GM23338 (cell line): ENCODE results near the gene RCBTB2.

Source experiments
- POLR2AphosphoS5 ChIP-seq: IDR thresholded peaks from 2 replicates; pipeline ENCODE4 v1.6.1; 2016; ENCODE audit warnings: antibody characterized with exemption, low read depth
- TF ChIP-seq, protein P1 (sequence below), 2 experiments: fragments of 200-600 bp in 1 of 2; sonication (generic) in 1 of 2; conservative IDR thresholded peaks; 2 replicates each; pipeline versions ENCODE4 v1.5.1 to v1.6.1; 2016 to 2017; ENCODE audit warnings: antibody characterized with exemption in 2 of 2, low read depth in 2 of 2, mild to moderate bottlenecking in 2 of 2, moderate library complexity in 1 of 2

DNA sequence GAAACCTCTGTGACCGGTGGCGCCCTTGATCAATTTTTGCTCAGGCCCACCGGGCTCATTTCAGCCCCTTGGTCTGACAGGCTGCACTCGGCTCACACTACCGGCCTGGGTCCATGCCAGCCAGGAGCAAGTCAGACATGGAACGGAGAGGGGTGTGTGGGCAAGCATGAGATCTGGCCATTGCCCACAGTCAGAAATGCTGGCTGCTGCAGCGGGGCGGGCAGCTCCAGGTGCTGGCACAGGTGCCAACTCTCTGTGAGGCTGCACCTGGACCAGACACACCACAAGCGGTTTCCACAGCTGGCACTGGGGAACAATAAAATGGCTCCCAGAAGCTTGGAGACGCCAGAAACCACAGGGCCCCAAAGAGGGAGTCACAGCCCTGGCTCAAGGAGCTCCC is 76.3 kb downstream of the RCBTB2 start:
- TF ChIP-seq, protein P1, sequence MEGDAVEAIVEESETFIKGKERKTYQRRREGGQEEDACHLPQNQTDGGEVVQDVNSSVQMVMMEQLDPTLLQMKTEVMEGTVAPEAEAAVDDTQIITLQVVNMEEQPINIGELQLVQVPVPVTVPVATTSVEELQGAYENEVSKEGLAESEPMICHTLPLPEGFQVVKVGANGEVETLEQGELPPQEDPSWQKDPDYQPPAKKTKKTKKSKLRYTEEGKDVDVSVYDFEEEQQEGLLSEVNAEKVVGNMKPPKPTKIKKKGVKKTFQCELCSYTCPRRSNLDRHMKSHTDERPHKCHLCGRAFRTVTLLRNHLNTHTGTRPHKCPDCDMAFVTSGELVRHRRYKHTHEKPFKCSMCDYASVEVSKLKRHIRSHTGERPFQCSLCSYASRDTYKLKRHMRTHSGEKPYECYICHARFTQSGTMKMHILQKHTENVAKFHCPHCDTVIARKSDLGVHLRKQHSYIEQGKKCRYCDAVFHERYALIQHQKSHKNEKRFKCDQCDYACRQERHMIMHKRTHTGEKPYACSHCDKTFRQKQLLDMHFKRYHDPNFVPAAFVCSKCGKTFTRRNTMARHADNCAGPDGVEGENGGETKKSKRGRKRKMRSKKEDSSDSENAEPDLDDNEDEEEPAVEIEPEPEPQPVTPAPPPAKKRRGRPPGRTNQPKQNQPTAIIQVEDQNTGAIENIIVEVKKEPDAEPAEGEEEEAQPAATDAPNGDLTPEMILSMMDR (conservative IDR thresholded peaks at IDR 0.05; ENCODE audit: low read depth in 2 of 2) = no peak
- no peak for TF ChIP-seq POLR2AphosphoS5
